GM18505 (cell line): Measurements from ENCODE around the gene FBXL7.

Source experiments
- ATAC-seq: cut with Tn5 transposase; IDR thresholded peaks from one replicate; pipeline ENCODE4 v1.9.1; 2021; ENCODE audit not compliant: unreplicated experiment
- POLR2A ChIP-seq: IDR thresholded peaks from 4 replicates; pipeline ENCODE4 v1.6.1; 2011; ENCODE audit warnings: borderline replicate concordance; ENCODE audit not compliant: insufficient read depth, insufficient read length; ENCODE audit errors: extremely low read depth

The FBXL7 gene

DNA sequence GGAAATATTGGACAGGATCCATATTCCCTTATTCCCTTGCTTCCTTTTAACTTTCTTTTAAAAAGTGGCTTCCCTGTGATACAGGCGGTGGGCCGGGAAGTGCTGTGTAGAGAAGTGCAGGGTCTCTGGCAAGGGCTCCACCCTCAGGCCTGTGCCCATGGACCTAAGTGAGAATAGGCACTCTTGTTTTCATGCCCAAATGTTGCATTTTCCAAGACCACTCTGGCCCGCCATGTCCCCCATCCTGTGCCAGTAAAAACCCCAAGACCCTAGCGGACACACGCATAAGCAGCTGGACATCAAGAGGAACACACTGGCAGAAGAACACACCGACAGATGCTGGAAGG, 193.4 kb downstream of the FBXL7 start:
- no peak for ATAC-seq
- no peak for TF ChIP-seq POLR2A

DNA sequence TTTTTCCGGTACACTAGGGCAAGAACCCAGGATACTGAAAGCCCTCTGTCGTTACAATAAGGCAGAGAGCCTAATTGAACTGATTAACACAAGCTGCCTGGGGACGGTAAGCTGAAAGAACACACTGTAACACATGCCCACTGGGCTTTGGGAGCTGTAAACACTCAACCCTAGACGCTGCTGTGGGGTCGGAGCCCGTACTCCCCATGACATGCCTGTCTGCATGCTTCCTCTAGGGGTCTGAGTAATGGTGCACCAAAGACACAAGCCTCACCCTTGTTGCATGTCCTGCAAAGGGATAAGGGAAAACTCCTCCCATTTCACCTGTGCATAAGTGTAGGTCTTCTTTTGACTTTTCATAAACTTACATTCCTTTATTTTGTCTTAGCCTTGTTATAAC, 194.0 kb downstream of the FBXL7 start:
- ATAC-seq, result no peak
- TF ChIP-seq POLR2A, result no peak

GRCh38 chr5:15694696-15695214, 194.8 kb downstream of the FBXL7 start:
- ATAC-seq, result no peak
- TF ChIP-seq POLR2A, result no peak

DNA sequence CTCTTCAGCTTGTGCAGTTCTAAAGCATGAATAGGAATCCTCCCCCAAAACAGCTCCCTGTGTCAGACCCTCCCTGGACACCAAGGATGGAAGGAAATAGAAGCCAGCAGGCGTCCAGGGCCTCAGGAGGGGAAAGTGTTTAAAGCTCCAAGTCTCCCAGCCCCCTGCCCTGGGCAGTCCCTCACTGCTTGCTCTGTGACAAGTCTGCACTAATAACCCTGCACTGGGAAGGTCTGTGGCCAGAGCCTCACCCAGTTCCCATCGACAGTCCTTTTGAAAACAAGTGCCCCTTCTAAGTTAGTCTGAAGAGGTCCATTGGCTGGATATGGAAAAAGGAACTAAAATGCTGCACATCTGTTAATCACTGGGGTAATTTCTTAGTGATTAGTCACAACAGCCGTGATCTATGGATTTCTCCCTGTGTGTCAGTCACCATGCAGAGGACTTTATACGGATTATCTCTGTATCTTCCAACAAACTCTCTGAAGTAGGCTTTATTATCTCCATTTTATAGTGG, 195.3 kb downstream of the FBXL7 start:
- no peak for TF ChIP-seq POLR2A
- no peak for ATAC-seq

DNA sequence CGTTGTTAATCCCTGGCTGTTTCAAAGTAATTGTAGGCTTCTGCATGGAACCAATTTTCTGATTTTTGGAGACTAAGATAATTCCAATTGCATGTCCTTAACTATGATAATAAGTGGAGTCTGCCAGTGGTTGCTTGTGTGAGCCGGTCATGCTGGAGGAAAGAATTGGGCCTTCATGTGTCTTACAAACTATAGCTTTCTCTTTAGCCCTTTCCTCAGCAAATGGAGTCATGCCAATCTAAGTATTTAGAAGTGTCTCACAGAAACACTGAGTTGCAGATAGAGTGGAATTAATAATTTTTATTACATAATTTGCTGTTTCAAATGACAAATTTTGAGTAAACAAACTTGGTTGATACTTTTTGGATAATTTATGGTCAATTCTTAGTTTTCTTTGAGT, 200.4 kb downstream of the FBXL7 start:
- no peak for TF ChIP-seq POLR2A
- ATAC-seq, result no peak

- ATAC-seq, result no peak
- no peak for TF ChIP-seq POLR2A
These were observed 202.1 kb downstream of the FBXL7 start for GRCh38 chr5:15702102-15702501.

DNA sequence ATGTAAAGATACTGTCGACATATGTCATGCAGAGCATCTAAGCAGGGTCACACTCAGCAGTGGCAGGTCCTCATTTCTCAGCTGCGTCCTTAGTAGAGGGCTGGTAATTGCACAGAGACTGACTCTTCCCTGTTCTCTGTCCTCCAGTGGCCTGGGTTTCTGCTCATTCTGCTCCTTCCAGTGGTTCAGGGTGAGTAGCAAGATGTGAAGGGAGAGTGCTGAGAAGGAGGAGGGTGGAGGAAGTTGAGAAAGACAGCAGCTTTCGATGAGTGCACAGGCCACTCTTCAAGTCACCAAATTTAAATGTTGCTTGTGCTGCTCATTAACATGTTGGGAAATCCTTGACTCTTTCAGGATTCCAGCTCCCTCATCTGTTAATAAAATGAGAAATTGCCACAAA, 203.9 kb downstream of the FBXL7 start:
- TF ChIP-seq POLR2A, result no peak
- no peak for ATAC-seq

- TF ChIP-seq POLR2A, result no peak
- ATAC-seq, result no peak
These were observed 204.5 kb downstream of the FBXL7 start for GRCh38 chr5:15704397-15704947.

- no peak for ATAC-seq
- no peak for TF ChIP-seq POLR2A
These were observed 207.7 kb downstream of the FBXL7 start for GRCh38 chr5:15707631-15708030.

GRCh38 chr5:15711892-15712291, 211.9 kb downstream of the FBXL7 start:
- TF ChIP-seq POLR2A, result no peak
- no peak for ATAC-seq

DNA sequence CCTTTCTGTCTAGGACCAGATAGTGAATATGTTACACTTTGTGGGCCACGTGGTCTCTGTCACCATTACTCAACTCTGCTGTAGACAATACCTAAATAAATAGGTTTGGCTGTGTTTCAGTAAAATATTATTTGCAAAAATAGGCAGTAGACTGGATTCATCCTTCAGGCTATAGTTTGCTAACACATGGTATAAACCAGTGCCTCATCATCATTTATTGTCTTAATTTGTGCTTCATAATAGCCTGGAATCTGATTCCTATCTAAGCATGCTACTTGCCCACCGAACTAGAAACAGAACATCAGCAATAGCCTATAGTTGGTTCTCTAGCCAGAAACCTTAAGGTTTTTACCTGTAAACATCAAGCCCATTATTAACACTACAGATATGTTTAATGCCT, 215.6 kb downstream of the FBXL7 start:
- ATAC-seq, result no peak
- TF ChIP-seq POLR2A, result no peak

- TF ChIP-seq POLR2A, result no peak
- ATAC-seq, result no peak
These were observed 216.0 kb downstream of the FBXL7 start for GRCh38 chr5:15715967-15716366.

GRCh38 chr5:15717001-15717400, 217.0 kb downstream of the FBXL7 start:
- TF ChIP-seq POLR2A, result no peak
- no peak for ATAC-seq

GRCh38 chr5:15718421-15719179, 218.6 kb downstream of the FBXL7 start:
- no peak for ATAC-seq
- no peak for TF ChIP-seq POLR2A
